Thoracic aorta (tissue), 2 donors: ENCODE measurements around the gene UBXN11. TPM values are rescaled to one million over a fixed set of nuclear protein-coding genes. Genes with fewer than 3 reads are reported as not detected.
A peak's percentile ranks its signal among the peaks of the same experiment; 100 is the strongest.

Experiments
- ATAC-seq: fragments of 150-250 bp; one replicate; pipeline ENCODE4 v1.8.0; 2017; ENCODE audit warnings: low read depth; ENCODE audit not compliant: insufficient number of reproducible peaks, low FRiP score
- DNase-seq: peaks from one replicate; pipeline ENCODE4 v3.0.0-alpha.2; 2020; ENCODE audit warnings: low spot score
- H3K27ac ChIP-seq, 2 donors: fragments of 200-600 bp; sonication (generic); 1 replicate in 1 of 2; 2 replicates in 1 of 2; pipeline ENCODE4 v1.5.1; 2016; ENCODE audit warnings: mild to moderate bottlenecking in 2 of 2, moderate library complexity in 2 of 2
- H3K27me3 ChIP-seq: fragments of 200-600 bp; sonication (generic); replicated peaks from 2 replicates; pipeline ENCODE4 v1.6.0; 2016; ENCODE audit warnings: mild to moderate bottlenecking; ENCODE audit not compliant: insufficient read depth
- H3K36me3 ChIP-seq: fragments of 200-600 bp; sonication (generic); one replicate; pipeline ENCODE4 v1.5.1; 2016
- H3K4me1 ChIP-seq, 2 donors: fragments of 200-600 bp; sonication (generic); 1 replicate in 1 of 2; 2 replicates in 1 of 2; pipeline versions ENCODE4 v1.5.1 to v1.6.0; 2016; ENCODE audit warnings: low read depth in 2 of 2, mild to moderate bottlenecking in 1 of 2; ENCODE audit not compliant: control insufficient read depth in 1 of 2
- H3K4me3 ChIP-seq: fragments of 200-600 bp; sonication (generic); 2 replicates; pipeline ENCODE4 v1.5.1; 2016; ENCODE audit warnings: mild to moderate bottlenecking
- H3K9me3 ChIP-seq: fragments of 200-600 bp; sonication (generic); 2 replicates; pipeline ENCODE4 v1.5.1; 2016
- CTCF ChIP-seq: fragments of 200-600 bp; sonication (generic); IDR thresholded peaks from one replicate; pipeline ENCODE4 v1.5.1; 2019; ENCODE audit warnings: antibody characterized with exemption
- total RNA-seq, 2 donors: library from RNA; depleted of rRNA; stranded (reverse); fragments of >200 nt; gene quantifications; one replicate each; pipeline versions ENCODE4 v1.1.0 to v1.2.3, GENCODE V29; 2016

Gene UBXN11
- total RNA-seq, 2 donors from 2014 or later, result 9.6 to 23.2 TPM

DNA sequence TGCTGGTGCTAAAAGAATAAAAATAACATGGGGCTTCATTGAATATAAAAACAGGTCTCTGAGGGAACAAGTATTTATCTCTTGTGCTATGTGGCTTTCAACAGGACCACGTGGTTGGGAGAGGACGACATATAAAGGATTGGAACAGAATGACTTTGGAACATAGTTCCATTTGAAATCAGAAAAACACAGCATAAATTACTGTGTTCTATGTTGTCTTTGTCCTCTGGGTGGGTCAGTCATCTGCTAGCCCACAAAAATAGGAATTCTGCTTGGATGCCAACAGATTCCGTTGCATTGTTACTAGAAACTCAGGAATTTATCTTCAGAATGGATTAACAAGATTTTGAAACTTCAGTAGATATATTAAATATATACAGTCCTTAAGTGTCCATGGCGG lies 66.5 kb downstream of the UBXN11 start:
- peaks cover 0 to 3% of the 10 kb centered on the region in 2 donors for H3K4me1 ChIP-seq
- H3K27ac ChIP-seq, result no peak overlapping the region
- H3K27me3 ChIP-seq, result no peaks in the 10 kb centered on the region
- H3K4me3 ChIP-seq, result no peak overlapping the region
- no peaks in the 10 kb centered on the region for H3K36me3 ChIP-seq
- TF ChIP-seq CTCF, result no peak
- DNase-seq (no peak), ATAC-seq (no peak)
- no peaks in the 10 kb centered on the region for H3K9me3 ChIP-seq

- H3K27me3 ChIP-seq, result no peaks in the 10 kb centered on the region
- H3K4me3 ChIP-seq, result no peak overlapping the region
- H3K27ac ChIP-seq, result no peak overlapping the region
- no peak for TF ChIP-seq CTCF
- H3K9me3 ChIP-seq, result no peaks in the 10 kb centered on the region
- ATAC-seq (no peak), DNase-seq (no peak)
- H3K36me3 ChIP-seq, result no peaks in the 10 kb centered on the region
- peaks cover 3 to 10% of the 10 kb centered on the region in 2 donors for H3K4me1 ChIP-seq
These were observed 69.0 kb downstream of the UBXN11 start for GRCh38 chr1:26237230-26237966.

GRCh38 chr1:26234644-26235370 lies 71.6 kb downstream of the UBXN11 start:
- DNase-seq (no peak), ATAC-seq (no peak)
- H3K4me1 ChIP-seq, result peaks cover 3 to 10% of the 10 kb centered on the region in 2 donors
- no peaks in the 10 kb centered on the region for H3K27me3 ChIP-seq
- H3K9me3 ChIP-seq, result no peaks in the 10 kb centered on the region
- H3K36me3 ChIP-seq, result no peaks in the 10 kb centered on the region
- H3K27ac ChIP-seq, result peak overlapping the region; percentile 81 to 83
- TF ChIP-seq CTCF, result no peak
- peak overlapping the region; percentile 98 for H3K4me3 ChIP-seq

DNA sequence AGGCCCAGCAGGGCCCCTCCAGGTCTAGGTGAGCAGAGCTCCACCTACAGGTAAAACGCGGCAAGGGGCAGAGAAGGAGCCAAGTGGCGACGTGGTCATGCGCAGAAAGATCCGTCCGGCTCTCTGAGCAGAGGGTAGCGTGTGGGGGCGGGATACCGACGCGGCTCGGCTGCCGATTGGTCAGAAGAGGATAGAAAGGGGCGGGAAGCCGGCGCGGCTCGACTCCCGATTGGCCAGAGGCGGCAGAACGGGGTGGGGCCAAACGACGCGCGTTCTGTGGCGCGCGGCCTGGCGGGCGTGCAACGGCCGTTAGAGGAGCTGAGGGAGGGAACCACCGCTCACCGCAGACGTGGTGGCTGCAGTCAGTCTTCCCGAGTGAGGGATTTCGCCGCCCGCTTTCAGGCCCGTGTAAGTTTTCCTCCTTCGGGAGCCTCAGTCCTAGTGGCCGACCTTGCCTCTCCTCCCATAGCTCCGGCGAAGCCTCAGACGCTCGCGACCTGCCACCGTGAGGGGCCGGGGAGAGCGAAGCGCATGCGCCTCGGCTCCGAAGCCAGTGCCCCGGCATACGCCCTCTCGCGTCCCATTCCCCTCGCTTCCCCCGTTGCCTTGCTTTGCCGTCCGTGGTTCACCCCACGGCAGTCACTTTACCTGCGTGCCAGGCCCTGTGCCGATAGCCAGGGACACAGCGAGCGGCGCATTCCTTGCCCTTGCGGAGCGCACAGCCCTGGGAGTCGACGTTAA lies 72.4 kb downstream of the UBXN11 start, which contains the start of gene CEP85:
TSS of gene CEP85 (plus strand) at position 298 of the 741 bp plus-strand sequence. CDS start 5,584 bp downstream, outside the sequence.
- TF ChIP-seq CTCF, result peak; percentile 37
- H3K4me1 ChIP-seq, result peaks cover 3 to 10% of the 10 kb centered on the region in 2 donors
- peak within 1 kb of the TSS; percentile 98 for H3K4me3 ChIP-seq
- DNase-seq (peak; percentile 88), ATAC-seq (peak; percentile 96)
- H3K27ac ChIP-seq, result peak within 1 kb of the TSS; percentile 81 to 83
- H3K27me3 ChIP-seq, result no peaks in the 10 kb centered on the region
- no peaks in the 10 kb centered on the region for H3K9me3 ChIP-seq
- no peaks in the 10 kb centered on the region for H3K36me3 ChIP-seq

Other genes with a start within 250 kb of the UBXN11 start
- gene TRIM63, start 239.0 kb downstream of the UBXN11 start, total RNA-seq, result not detected
- gene PDIK1L, start 194.8 kb downstream of the UBXN11 start, total RNA-seq, result 10 to 100 TPM in 1 of 2 donors, 1 to 10 TPM in 1; 9.6 to 10.4 TPM
- gene FAM110D, start 147.6 kb downstream of the UBXN11 start, total RNA-seq, result 10 to 100 TPM in 1 of 2 donors, 1 to 10 TPM in 1; 9.9 to 10.6 TPM
- not detected for gene C1orf232, start 137.7 kb downstream of the UBXN11 start, total RNA-seq
- gene ZNF593, start 136.7 kb downstream of the UBXN11 start, total RNA-seq, result 10 to 100 TPM; 14.4 to 20.5 TPM
- not detected for gene ZNF593OS, start 134.8 kb downstream of the UBXN11 start, total RNA-seq
- 10 to 100 TPM in 1 of 2 donors, 1 to 10 TPM in 1; 5.8 to 17.5 TPM for gene CNKSR1, start 129.1 kb downstream of the UBXN11 start, total RNA-seq
- gene CATSPER4, start 116.0 kb downstream of the UBXN11 start, total RNA-seq, result not detected
- gene CEP85, start 72.4 kb downstream of the UBXN11 start, total RNA-seq, result 1 to 10 TPM; 2.8 to 4.0 TPM
- 100 to 1,000 TPM in 1 of 2 donors, 10 to 100 TPM in 1; 79.2 to 137 TPM for gene SH3BGRL3, start 26.6 kb downstream of the UBXN11 start, total RNA-seq
- 1 to 10 TPM in 1 of 2 donors, not detected in 1; 2.7 TPM for gene CD52, start 11.3 kb upstream of the UBXN11 start, total RNA-seq
- not detected for gene CRYBG2, start 47.5 kb upstream of the UBXN11 start, total RNA-seq
- gene ZNF683, start 66.1 kb upstream of the UBXN11 start, total RNA-seq, result not detected
- gene LIN28A, start 104.2 kb upstream of the UBXN11 start, total RNA-seq, result not detected
- gene DHDDS, start 125.7 kb upstream of the UBXN11 start, total RNA-seq, result 10 to 100 TPM; 38.6 to 59.4 TPM
- gene HMGN2, start 165.8 kb upstream of the UBXN11 start, total RNA-seq, result 100 to 1,000 TPM; 145 to 187 TPM
- gene RPS6KA1, start 223.1 kb upstream of the UBXN11 start, total RNA-seq, result 10 to 100 TPM; 13.8 to 18.6 TPM